ENCODE data around the gene LRMDA. TPM values are rescaled to one million over a fixed set of nuclear protein-coding genes. Genes with fewer than 3 reads are reported as not detected.

The LRMDA gene
- total RNA-seq, 1 donor from 2014 or later: 18.7 TPM

- DNase-seq (ENCODE audit: low read depth): no peak
- Histone ChIP-seq H3K27me3 (ENCODE audit: control insufficient read depth, insufficient read depth, low read length) (no peaks in the 10 kb centered on the region), H3K36me3 (ENCODE audit: control insufficient read depth, insufficient read depth, low read length) (no peaks in the 10 kb centered on the region), H3K4me3 (ENCODE audit: low read depth, low read length) (no peak overlapping the region)
- TF ChIP-seq CTCF (IDR thresholded peaks at IDR 0.05; ENCODE audit: insufficient read depth, low read length, poor library complexity, severe bottlenecking): no peak
Measured at GRCh38 chr10:76002262-76002854, 570.9 kb downstream of the LRMDA start.

GRCh38 chr10:76007667-76008181 lies 576.3 kb downstream of the LRMDA start:
- no peak overlapping the region for H3K4me3 ChIP-seq (ENCODE audit: low read depth, low read length)
- H3K36me3 ChIP-seq (ENCODE audit: control insufficient read depth, insufficient read depth, low read length): no peaks in the 10 kb centered on the region
- no peak for DNase-seq (ENCODE audit: low read depth)
- no peak for TF ChIP-seq CTCF (IDR thresholded peaks at IDR 0.05; ENCODE audit: insufficient read depth, low read length, poor library complexity, severe bottlenecking)
- H3K27me3 ChIP-seq (ENCODE audit: control insufficient read depth, insufficient read depth, low read length): peaks cover 2% of the 10 kb centered on the region

- Histone ChIP-seq H3K4me3 (ENCODE audit: low read depth, low read length) (no peak overlapping the region), H3K27me3 (ENCODE audit: control insufficient read depth, insufficient read depth, low read length) (peaks cover 2% of the 10 kb centered on the region), H3K36me3 (ENCODE audit: control insufficient read depth, insufficient read depth, low read length) (no peaks in the 10 kb centered on the region)
- DNase-seq (ENCODE audit: low read depth): no peak
- TF ChIP-seq CTCF (IDR thresholded peaks at IDR 0.05; ENCODE audit: insufficient read depth, low read length, poor library complexity, severe bottlenecking): no peak
Measured at GRCh38 chr10:76009531-76009930, 578.1 kb downstream of the LRMDA start.

GRCh38 chr10:76010703-76011102 lies 579.3 kb downstream of the LRMDA start:
- Histone ChIP-seq H3K4me3 (ENCODE audit: low read depth, low read length) (no peak overlapping the region), H3K27me3 (ENCODE audit: control insufficient read depth, insufficient read depth, low read length) (peaks cover 2% of the 10 kb centered on the region), H3K36me3 (ENCODE audit: control insufficient read depth, insufficient read depth, low read length) (no peaks in the 10 kb centered on the region)
- no peak for TF ChIP-seq CTCF (IDR thresholded peaks at IDR 0.05; ENCODE audit: insufficient read depth, low read length, poor library complexity, severe bottlenecking)
- DNase-seq (ENCODE audit: low read depth): no peak

GRCh38 chr10:76012716-76013327 lies 581.4 kb downstream of the LRMDA start:
- no peak for TF ChIP-seq CTCF (IDR thresholded peaks at IDR 0.05; ENCODE audit: insufficient read depth, low read length, poor library complexity, severe bottlenecking)
- no peaks in the 10 kb centered on the region for H3K36me3 ChIP-seq (ENCODE audit: control insufficient read depth, insufficient read depth, low read length)
- H3K27me3 ChIP-seq (ENCODE audit: control insufficient read depth, insufficient read depth, low read length): no peaks in the 10 kb centered on the region
- no peak overlapping the region for H3K4me3 ChIP-seq (ENCODE audit: low read depth, low read length)
- DNase-seq (ENCODE audit: low read depth): no peak
